Spleen (tissue), 11 donors: ENCODE results near the gene KRT71. TPM values are rescaled to one million over a fixed set of nuclear protein-coding genes. Genes with fewer than 3 reads are reported as not detected.

Experiments used
- DNase-seq: peaks from one replicate; pipeline ENCODE4 v3.0.0-alpha.2; 2020
- H3K27ac ChIP-seq, 8 donors: fragments of 200-600 bp; sonication (generic) in 7 of 8; 1 replicate in 4 of 8; 2 replicates in 4 of 8; pipeline versions ENCODE4 v1.5.0 to v1.8.0; 2016 to 2021; ENCODE audit warnings: inconsistent platforms in 4 of 8, mild to moderate bottlenecking in 4 of 8, moderate library complexity in 1 of 8
- H3K27me3 ChIP-seq, 7 donors: fragments of 200-600 bp; sonication (generic) in 6 of 7; replicated peaks in 1 of 7; 1 replicate in 4 of 7; 2 replicates in 3 of 7; pipeline versions ENCODE4 v1.5.0 to v1.8.0; 2016 to 2021; ENCODE audit warnings: inconsistent platforms in 3 of 7, mild to moderate bottlenecking in 1 of 7
- H3K36me3 ChIP-seq, 6 donors: fragments of 200-600 bp; sonication (generic) in 5 of 6; 1 replicate in 4 of 6; 2 replicates in 2 of 6; pipeline versions ENCODE4 v1.5.0 to v1.8.0; 2016 to 2021; ENCODE audit warnings: inconsistent platforms in 2 of 6
- H3K4me1 ChIP-seq, 6 donors: fragments of 200-600 bp; sonication (generic) in 5 of 6; 1 replicate in 3 of 6; 2 replicates in 3 of 6; pipeline versions ENCODE4 v1.5.0 to v1.8.0; 2016 to 2021; ENCODE audit warnings: inconsistent platforms in 3 of 6
- H3K4me3 ChIP-seq, 8 donors: fragments of 200-600 bp; sonication (generic) in 7 of 8; 1 replicate in 4 of 8; 2 replicates in 4 of 8; pipeline versions ENCODE4 v1.5.0 to v1.8.0; 2016 to 2021; ENCODE audit warnings: inconsistent platforms in 4 of 8, mild to moderate bottlenecking in 4 of 8, moderate library complexity in 2 of 8
- H3K9me3 ChIP-seq, 8 donors: fragments of 200-600 bp; sonication (generic) in 7 of 8; 1 replicate in 4 of 8; 2 replicates in 4 of 8; pipeline versions ENCODE4 v1.5.0 to v1.8.0; 2016 to 2021; ENCODE audit warnings: inconsistent platforms in 4 of 8
- CTCF ChIP-seq, 11 experiments: fragments of 200-600 bp in 7 of 11; fragments of 450-650 bp in 4 of 11; sonication (generic) in 4 of 11; IDR thresholded peaks in 8 of 11; conservative IDR thresholded peaks in 3 of 11; 1 replicate in 7 of 11; 2 replicates in 4 of 11; pipeline versions ENCODE4 v1.4.0 to v1.8.0; 2016 to 2021; ENCODE audit warnings: antibody characterized with exemption in 11 of 11, inconsistent platforms in 4 of 11, mild to moderate bottlenecking in 1 of 11
- POLR2A ChIP-seq, 3 donors: fragments of 450-650 bp; IDR thresholded peaks; one replicate each; pipeline ENCODE4 v1.5.1; 2017; ENCODE audit warnings: antibody characterized with exemption in 3 of 3, mild to moderate bottlenecking in 1 of 3
- POLR2AphosphoS5 ChIP-seq, 3 donors: sonication (generic); formaldehyde crosslinking; IDR thresholded peaks; one replicate each; pipeline ENCODE4 v1.5.1; 2017; ENCODE audit warnings: antibody characterized with exemption in 3 of 3
- WGBS, 5 donors: extraction: QIAGEN DNeasy Blood & Tissue Kit in 3 of 5; methylation state at CpG; one replicate each; pipeline versions ENCODE4 v1.1.5 to v1.1.7; 2013 to 2018; 5-methylcytosine and 5-hydroxymethylcytosine counted together
- intact Hi-C: fragments of 100-400 bp; cut with DNase I; formaldehyde crosslinking; loops from one replicate; pipeline ENCODE4 v1.15.0; 2023; ENCODE audit warnings: low total_unique reads
- polyA plus RNA-seq, 3 donors: library from polyadenylated mRNA; stranded (reverse); fragments of 200-250 nt; gene quantifications; one replicate each; pipeline ENCODE4 v1.2.1, GENCODE V29; 2013
- total RNA-seq, 7 donors: library from RNA; depleted of rRNA in 3 of 7; stranded (reverse); fragments of >200 nt in 3 of 7; fragmentation: NEBNext Ultra II Directional in 4 of 7; extraction: Animal tissue kit (Norgen Biotek cat#: 25700) in 4 of 7; gene quantifications; one replicate each; pipeline versions ENCODE4 v1.1.0 to v1.2.1, GENCODE V29; 2016 to 2021
- donor health status: healthy with polysubstance abuse.
- donor health status: DM: no; HTN: no; CAD: no; lungs with moderate emphysema.
- donor health status: DM: no; HTN: no; CAD: no.
- donor health status: Bipolar disorder and iron deficiency.
- donor health status: healthy.
- donor health status: DM: no; HTN: no; CAD: no.
- donor health status: DM: yes; HTN: yes; CAD: no.

Gene KRT71
- total and polyA plus RNA-seq, 10 donors = not detected

- H3K4me3 ChIP-seq = no peak overlapping the region
- peak; percentile 34 for DNase-seq
- H3K4me1 ChIP-seq = no peaks in the 10 kb centered on the region
- H3K36me3 ChIP-seq = no peaks in the 10 kb centered on the region
- TF ChIP-seq POLR2AphosphoS5 (IDR thresholded peaks at IDR 0.05) = no peak
- TF ChIP-seq POLR2A (IDR thresholded peaks at IDR 0.05) = no peak
- TF ChIP-seq CTCF (IDR thresholded peaks at IDR 0.05 in 8 of 11, conservative IDR thresholded peaks at IDR 0.05 in 3 of 11) = no peak
- no peaks in the 10 kb centered on the region for H3K9me3 ChIP-seq
- intact Hi-C loops = no loop called here
- H3K27me3 ChIP-seq = peaks cover 0 to 8% (median 0%) of the 10 kb centered on the region in 7 donors
- WGBS, 5 donors = 59 to 74% (median 69%) methylated on average over 5 of the region's 5 CpGs
- no peak overlapping the region for H3K27ac ChIP-seq
Observed at GRCh38 chr12:52539083-52539820, 13.7 kb downstream of the KRT71 start.

DNA sequence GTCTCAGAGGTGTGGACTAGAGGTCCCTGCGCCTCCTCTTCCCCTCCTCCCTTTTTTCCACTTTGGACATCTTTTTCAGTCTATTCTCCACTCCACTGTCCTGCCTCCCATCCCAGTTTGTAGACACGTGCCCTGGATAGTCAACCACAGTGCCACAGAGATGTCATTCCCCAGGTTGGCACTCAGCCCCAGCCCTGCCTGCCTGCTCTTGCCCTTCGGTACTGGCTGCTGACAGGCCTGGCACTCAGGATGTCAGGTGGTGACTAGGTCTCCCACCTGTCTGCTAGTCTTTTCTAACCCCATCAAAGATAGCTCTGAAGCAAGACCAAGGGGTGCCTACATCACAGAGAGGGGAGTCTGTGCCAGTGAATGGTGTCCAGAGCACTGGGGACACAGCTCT, 15.8 kb downstream of the KRT71 start:
- 76 to 91% (median 77%) methylated on average over 3 of the region's 3 CpGs for WGBS, 5 donors
- DNase-seq = peak; percentile 72
- H3K4me1 ChIP-seq = peaks cover 0 to 7% (median 0%) of the 10 kb centered on the region in 6 donors

GRCh38 chr12:52535574-52535973, 17.4 kb downstream of the KRT71 start:
- H3K4me1 ChIP-seq = peaks cover 0 to 12% (median 0%) of the 10 kb centered on the region in 6 donors
- H3K9me3 ChIP-seq = no peaks in the 10 kb centered on the region
- TF ChIP-seq CTCF (IDR thresholded peaks at IDR 0.05 in 8 of 11, conservative IDR thresholded peaks at IDR 0.05 in 3 of 11) (no peak), POLR2AphosphoS5 (IDR thresholded peaks at IDR 0.05) (no peak), POLR2A (IDR thresholded peaks at IDR 0.05) (no peak)
- intact Hi-C loops = no loop called here
- H3K36me3 ChIP-seq = no peaks in the 10 kb centered on the region
- H3K4me3 ChIP-seq = no peak overlapping the region
- DNase-seq = no peak
- no peak overlapping the region for H3K27ac ChIP-seq
- peaks cover 0 to 8% (median 0%) of the 10 kb centered on the region in 7 donors for H3K27me3 ChIP-seq
- 0 to 85% (median 68%) methylated on average over 1 of the region's 1 CpG for WGBS, 5 donors

More for the DNA sequence above, 15.8 kb downstream of the KRT71 start:
- TF ChIP-seq CTCF (IDR thresholded peaks at IDR 0.05 in 8 of 11, conservative IDR thresholded peaks at IDR 0.05 in 3 of 11) (no peak), POLR2A (IDR thresholded peaks at IDR 0.05) (no peak), POLR2AphosphoS5 (IDR thresholded peaks at IDR 0.05) (no peak)
- H3K36me3 ChIP-seq = no peaks in the 10 kb centered on the region
- peaks cover 0 to 8% (median 0%) of the 10 kb centered on the region in 7 donors for H3K27me3 ChIP-seq
- H3K27ac ChIP-seq = no peak overlapping the region
- H3K4me3 ChIP-seq = no peak overlapping the region
- H3K9me3 ChIP-seq = no peaks in the 10 kb centered on the region
- intact Hi-C loops = no loop called here

GRCh38 chr12:52534482-52534881, 18.5 kb downstream of the KRT71 start:
- peak; percentile 22 for DNase-seq
- no peak for TF ChIP-seq POLR2A (IDR thresholded peaks at IDR 0.05)
- TF ChIP-seq POLR2AphosphoS5 (IDR thresholded peaks at IDR 0.05) = no peak
- TF ChIP-seq CTCF (IDR thresholded peaks at IDR 0.05 in 8 of 11, conservative IDR thresholded peaks at IDR 0.05 in 3 of 11) = no peak
- peaks cover 0 to 8% (median 0%) of the 10 kb centered on the region in 7 donors for H3K27me3 ChIP-seq
- 72 to 92% (median 88%) methylated on average over 5 of the region's 5 CpGs for WGBS, 5 donors
- H3K4me3 ChIP-seq = no peak overlapping the region
- no peaks in the 10 kb centered on the region for H3K9me3 ChIP-seq
- no peak overlapping the region for H3K27ac ChIP-seq
- intact Hi-C loops = no loop called here
- H3K36me3 ChIP-seq = no peaks in the 10 kb centered on the region
- H3K4me1 ChIP-seq = peaks cover 0 to 12% (median 0%) of the 10 kb centered on the region in 6 donors
